Fibroblast of the aortic adventitia (primary cell): ENCODE results near the gene SLC2A2. TPM values are rescaled to one million over a fixed set of nuclear protein-coding genes. Genes with fewer than 3 reads are reported as not detected.

Source experiments
- DNase-seq: peaks from one replicate; pipeline ENCODE4 v3.0.0-alpha.2; 2010; ENCODE audit warnings: low read depth
- H3K4me3 ChIP-seq: 2 replicates; pipeline ENCODE4 v1.5.1; 2011; ENCODE audit warnings: low read depth, mild to moderate bottlenecking, control low read depth, low read length, moderate library complexity
- total RNA-seq: library from RNA; depleted of rRNA; stranded (reverse); fragments of >200 nt; gene quantifications from 2 replicates; pipeline ENCODE4 v1.2.3, GENCODE V29; 2012; ENCODE audit warnings: low replicate concordance
- TF ChIP-seq, protein P1 (sequence below): IDR thresholded peaks from 2 replicates; pipeline ENCODE4 v1.5.1; 2011; ENCODE audit warnings: mild to moderate bottlenecking, low read length, control low read depth, inconsistent platforms; ENCODE audit not compliant: insufficient read depth

The SLC2A2 gene
- total RNA-seq, 1 donor = not detected

DNA sequence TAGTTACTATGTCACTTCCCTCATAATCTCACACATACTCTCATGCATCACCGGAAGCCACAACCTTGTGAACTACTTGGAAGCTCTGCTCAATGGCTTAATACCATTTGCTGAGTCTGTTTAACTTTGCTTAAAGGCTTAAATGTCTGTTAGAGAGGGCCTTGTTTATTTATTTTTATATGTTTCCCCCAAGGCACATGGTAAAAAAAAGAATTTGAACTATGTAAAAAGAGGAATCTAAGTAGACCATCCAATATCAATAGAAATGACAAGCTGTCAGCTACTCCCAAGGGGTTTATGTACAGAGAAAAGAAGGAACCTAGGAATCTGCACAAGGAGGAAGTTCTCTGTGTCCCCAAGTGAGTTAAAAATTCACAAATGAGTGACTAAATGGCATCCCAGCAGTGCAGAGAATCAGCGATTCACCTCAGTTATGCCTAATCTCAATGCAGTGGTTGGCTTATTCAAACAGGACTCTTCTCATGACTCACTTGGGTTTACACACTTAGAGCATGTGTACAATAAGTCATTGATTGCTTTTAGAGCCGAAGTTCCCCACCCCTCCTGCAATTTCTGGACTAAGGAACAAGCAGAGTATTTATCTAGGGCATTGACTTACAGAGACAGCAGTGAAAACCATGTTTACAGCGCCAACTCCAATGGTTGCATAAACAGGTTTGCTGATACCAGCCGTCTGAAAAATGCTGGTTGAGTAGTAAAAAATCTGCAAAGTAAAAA, 24.4 kb downstream of the SLC2A2 start:
- no peak overlapping the region for H3K4me3 ChIP-seq
- peak; percentile 20 for DNase-seq
- TF ChIP-seq, protein P1, sequence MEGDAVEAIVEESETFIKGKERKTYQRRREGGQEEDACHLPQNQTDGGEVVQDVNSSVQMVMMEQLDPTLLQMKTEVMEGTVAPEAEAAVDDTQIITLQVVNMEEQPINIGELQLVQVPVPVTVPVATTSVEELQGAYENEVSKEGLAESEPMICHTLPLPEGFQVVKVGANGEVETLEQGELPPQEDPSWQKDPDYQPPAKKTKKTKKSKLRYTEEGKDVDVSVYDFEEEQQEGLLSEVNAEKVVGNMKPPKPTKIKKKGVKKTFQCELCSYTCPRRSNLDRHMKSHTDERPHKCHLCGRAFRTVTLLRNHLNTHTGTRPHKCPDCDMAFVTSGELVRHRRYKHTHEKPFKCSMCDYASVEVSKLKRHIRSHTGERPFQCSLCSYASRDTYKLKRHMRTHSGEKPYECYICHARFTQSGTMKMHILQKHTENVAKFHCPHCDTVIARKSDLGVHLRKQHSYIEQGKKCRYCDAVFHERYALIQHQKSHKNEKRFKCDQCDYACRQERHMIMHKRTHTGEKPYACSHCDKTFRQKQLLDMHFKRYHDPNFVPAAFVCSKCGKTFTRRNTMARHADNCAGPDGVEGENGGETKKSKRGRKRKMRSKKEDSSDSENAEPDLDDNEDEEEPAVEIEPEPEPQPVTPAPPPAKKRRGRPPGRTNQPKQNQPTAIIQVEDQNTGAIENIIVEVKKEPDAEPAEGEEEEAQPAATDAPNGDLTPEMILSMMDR = no peak

DNA sequence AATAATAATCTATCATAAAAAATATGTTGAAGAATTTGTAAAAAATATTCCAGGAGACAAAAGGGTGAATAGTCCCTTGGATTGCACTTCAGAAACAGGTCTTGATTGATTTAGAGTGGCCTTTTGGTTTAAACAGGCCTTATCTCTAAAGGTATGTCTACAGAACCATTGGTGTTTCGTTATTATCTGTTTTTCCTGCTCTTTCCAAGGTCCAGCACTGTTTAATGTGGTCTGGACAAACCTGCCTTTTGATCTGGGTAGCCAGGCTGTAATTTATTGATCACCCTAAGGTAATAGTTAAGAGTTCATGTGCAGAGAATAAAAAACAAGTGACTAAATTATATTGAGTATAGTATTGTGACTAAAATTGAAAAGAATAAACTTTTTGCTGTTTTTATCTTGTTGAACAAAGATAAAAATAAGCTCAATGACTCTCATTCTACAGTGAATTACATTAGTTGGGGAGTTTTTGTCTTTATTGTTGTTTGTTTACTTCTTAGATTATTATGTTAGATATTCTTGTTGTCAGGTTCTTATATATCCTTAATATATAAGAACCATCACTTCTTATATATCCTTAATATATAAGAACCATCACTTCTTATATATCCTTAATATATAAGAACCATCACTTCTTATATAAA, 25.1 kb downstream of the SLC2A2 start:
- DNase-seq = no peak
- TF ChIP-seq, protein P1 = no peak
- H3K4me3 ChIP-seq = no peak overlapping the region

DNA sequence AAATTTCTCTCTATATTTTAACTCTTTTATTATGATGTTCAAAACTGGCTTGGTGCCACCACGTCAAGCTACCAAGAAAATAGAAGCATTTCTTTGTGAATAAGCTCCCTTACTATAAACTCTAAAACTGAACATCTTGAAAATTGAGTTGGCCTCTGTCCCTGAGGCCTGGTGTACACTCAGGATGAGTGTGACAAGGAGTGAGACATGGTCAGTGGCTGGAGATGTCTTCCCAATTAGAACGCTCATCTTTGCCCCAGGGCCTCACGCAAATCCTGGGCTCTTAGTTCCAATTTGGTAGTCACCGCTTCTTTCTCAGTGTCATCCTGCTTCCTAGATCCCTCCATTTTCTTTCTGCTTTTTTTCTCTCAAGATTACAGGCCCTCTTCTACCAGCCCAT, 26.2 kb downstream of the SLC2A2 start:
- TF ChIP-seq, protein P1 = no peak
- H3K4me3 ChIP-seq = no peak overlapping the region
- DNase-seq = no peak

DNA sequence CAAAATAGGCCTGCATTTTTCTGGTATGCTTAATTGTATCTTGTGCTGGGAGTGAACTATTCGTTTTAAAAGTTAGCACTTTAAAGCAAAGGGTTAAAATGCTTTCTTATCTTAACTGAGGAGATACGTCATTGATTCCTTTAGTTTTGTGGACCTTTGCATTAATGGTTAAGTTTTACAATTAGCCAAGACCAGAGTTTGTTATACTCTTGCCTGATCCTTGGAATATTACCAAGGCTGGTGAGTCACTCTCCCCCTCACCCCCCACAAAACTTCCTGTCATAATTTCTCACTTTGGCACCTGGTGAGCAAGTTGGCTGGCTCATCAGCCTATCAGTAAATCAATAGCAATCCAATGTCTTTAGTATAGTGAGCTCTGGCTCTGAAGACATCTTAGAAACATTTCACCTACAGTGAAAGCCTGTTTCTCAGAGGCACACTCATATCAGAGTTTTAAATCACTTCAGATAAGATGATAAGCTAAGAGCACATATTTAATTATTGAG, 26.7 kb downstream of the SLC2A2 start:
- DNase-seq = peak; percentile 82
- TF ChIP-seq, protein P1 = no peak
- no peak overlapping the region for H3K4me3 ChIP-seq

DNA sequence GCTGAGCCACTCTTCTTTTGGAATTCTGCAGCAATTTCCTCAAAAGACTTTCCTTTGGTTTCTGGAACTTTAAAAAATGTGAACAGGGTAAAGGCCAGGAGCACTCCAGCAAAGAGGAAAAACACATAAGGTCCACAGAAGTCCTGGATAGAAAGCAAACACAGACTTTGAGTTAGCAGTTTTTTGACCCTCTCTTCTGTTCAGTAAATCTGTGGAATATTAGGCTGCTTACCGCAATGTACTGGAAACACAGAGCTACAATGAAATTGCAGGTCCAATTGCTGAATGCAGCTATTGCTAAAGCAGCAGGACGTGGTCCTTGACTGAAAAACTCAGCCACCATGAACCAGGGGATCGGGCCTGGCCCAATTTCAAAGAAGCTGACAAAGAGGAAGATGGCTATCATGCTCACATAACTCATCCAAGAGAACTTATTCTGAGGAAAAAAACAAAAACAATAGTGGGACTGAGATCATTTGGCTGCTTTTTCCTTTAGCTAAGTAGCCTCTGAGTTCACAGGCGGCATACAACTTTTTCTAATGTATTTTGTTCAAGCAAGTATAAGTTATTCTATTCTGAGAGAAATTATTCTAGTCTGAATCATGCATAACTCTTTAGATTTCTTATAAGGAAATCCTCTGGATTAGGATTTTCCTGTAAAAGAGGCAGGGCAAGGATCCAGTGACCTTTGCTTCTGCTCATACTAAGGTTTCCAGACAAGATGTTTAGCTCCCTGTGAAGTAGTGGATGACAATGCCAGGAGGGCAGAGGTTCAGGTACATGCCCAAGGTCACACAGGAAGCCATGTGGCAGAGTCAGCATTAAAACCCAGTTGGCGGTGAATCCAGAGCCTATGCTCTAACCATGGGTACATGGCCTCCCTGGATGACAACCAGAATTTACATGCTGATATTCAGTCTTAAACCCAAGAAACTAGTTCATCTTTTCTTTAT, 28.3 kb downstream of the SLC2A2 start:
- H3K4me3 ChIP-seq = no peak overlapping the region
- TF ChIP-seq, protein P1 = no peak
- peak; percentile 51 for DNase-seq

DNA sequence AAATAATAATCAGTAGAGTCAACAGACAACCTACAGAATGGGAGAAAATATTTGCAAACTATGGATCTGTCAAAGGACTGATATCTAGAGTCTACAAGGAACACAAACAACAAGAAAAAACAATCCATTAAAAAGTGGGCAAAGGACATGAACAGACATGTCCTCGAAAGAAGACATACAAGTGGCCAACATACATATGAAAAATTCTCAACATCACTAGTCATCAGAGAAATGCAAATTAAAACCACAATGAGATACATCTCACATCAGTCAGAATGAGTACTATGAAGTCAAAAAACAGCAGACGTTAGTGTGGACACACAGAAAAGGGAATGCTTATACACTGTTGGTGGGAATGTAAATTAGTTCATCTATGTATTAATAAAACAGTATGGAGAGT, 33.7 kb downstream of the SLC2A2 start:
- TF ChIP-seq, protein P1 = no peak
- no peak for DNase-seq
- no peak overlapping the region for H3K4me3 ChIP-seq
